Head of caudate nucleus (tissue), 42 donors: ENCODE data around the gene TMEM164.
A peak's percentile ranks its signal among the peaks of the same experiment; 100 is the strongest.
"Not testable (repeated sequence)": the region's sequence is repeated elsewhere in the genome, so short reads cannot be mapped to it uniquely, and the experiment has no call there.

Experiments used
- DNase-seq, 42 donors: peaks; one replicate each; pipeline versions ENCODE4 v3.0.0 to v3.0.0-alpha.2; 2020 to 2021; ENCODE audit warnings: mixed read lengths in 7 of 42
- intact Hi-C: fragments of 100-400 bp; cut with DNase I; formaldehyde crosslinking; loops from one replicate; pipeline ENCODE4 v1.15.0; 2022

Gene TMEM164

GRCh38 chrX:110153244-110153643 is 150.3 kb downstream of the TMEM164 start:
- DNase-seq = no peak
- intact Hi-C loops = no loop called here

- no peak for DNase-seq
- intact Hi-C loops = no loop called here
Measured at GRCh38 chrX:110153896-110154295, 151.0 kb downstream of the TMEM164 start.

- intact Hi-C loops = not testable (repeated sequence)
Measured at GRCh38 chrX:110154328-110154727, 151.4 kb downstream of the TMEM164 start.

GRCh38 chrX:110155759-110156158 is 152.8 kb downstream of the TMEM164 start:
- intact Hi-C loops = no loop called here

More at GRCh38 chrX:110154328-110154727, 151.4 kb downstream of the TMEM164 start:
- DNase-seq = not testable (repeated sequence)

GRCh38 chrX:110156167-110156754 is 153.3 kb downstream of the TMEM164 start:
- DNase-seq = no peak
- intact Hi-C loops = no loop called here

More at GRCh38 chrX:110155759-110156158, 152.8 kb downstream of the TMEM164 start:
- no peak for DNase-seq

- intact Hi-C loops = no loop called here
- DNase-seq = no peak
Measured at GRCh38 chrX:110157444-110157843, 154.5 kb downstream of the TMEM164 start.

GRCh38 chrX:110159235-110159634 is 156.3 kb downstream of the TMEM164 start:
- intact Hi-C loops = no loop called here
- DNase-seq = no peak

- DNase-seq = no peak
- intact Hi-C loops = loop anchor here (5.0 kb wide), 1 partner anchor 247 kb away; no protein-coding TSS in a partner anchor
Measured at GRCh38 chrX:110159865-110160264, 157.0 kb downstream of the TMEM164 start.

GRCh38 chrX:110161361-110161686 is 158.4 kb downstream of the TMEM164 start:
- intact Hi-C loops = loop anchor here (5.0 kb wide), 1 partner anchor 246 kb away; no protein-coding TSS in a partner anchor
- DNase-seq = no peak

GRCh38 chrX:110162131-110162530 is 159.2 kb downstream of the TMEM164 start:
- DNase-seq = no peak
- intact Hi-C loops = loop anchor here (5.0 kb wide), 1 partner anchor 245 kb away; no protein-coding TSS in a partner anchor

- intact Hi-C loops = loop anchor here (5.0 kb wide), 1 partner anchor 244 kb away; no protein-coding TSS in a partner anchor
- no peak for DNase-seq
Measured at GRCh38 chrX:110162867-110163266, 160.0 kb downstream of the TMEM164 start.

- DNase-seq = no peak
- intact Hi-C loops = loop anchor here (5.0 kb wide), 1 partner anchor 244 kb away; no protein-coding TSS in a partner anchor
Measured at GRCh38 chrX:110163488-110163887, 160.6 kb downstream of the TMEM164 start.

GRCh38 chrX:110167952-110168451 is 165.1 kb downstream of the TMEM164 start:
- peak in 14 of 42 donors; percentile 9 to 72 (median 37) for DNase-seq
- intact Hi-C loops = no loop called here

- intact Hi-C loops = no loop called here
- peak in 17 of 42 donors; percentile 7 to 70 (median 37) for DNase-seq
Measured at GRCh38 chrX:110168585-110168984, 165.7 kb downstream of the TMEM164 start.

GRCh38 chrX:110170029-110170428 is 167.1 kb downstream of the TMEM164 start:
- intact Hi-C loops = no loop called here
- no peak for DNase-seq

- no peak for DNase-seq
- intact Hi-C loops = no loop called here
Measured at GRCh38 chrX:110171442-110171841, 168.5 kb downstream of the TMEM164 start.

GRCh38 chrX:110172215-110172614 is 169.3 kb downstream of the TMEM164 start:
- DNase-seq = no peak
- intact Hi-C loops = no loop called here

- intact Hi-C loops = no loop called here
- DNase-seq = no peak
Measured at GRCh38 chrX:110173192-110174175, 170.6 kb downstream of the TMEM164 start.

GRCh38 chrX:110175146-110175545 is 172.2 kb downstream of the TMEM164 start:
- peak in 5 of 42 donors; percentile 7 to 46 (median 21) for DNase-seq
- intact Hi-C loops = no loop called here

GRCh38 chrX:110175696-110176095 is 172.8 kb downstream of the TMEM164 start:
- no peak for DNase-seq

More at GRCh38 chrX:110175696-110176095, 172.8 kb downstream of the TMEM164 start:
- intact Hi-C loops = no loop called here
